ENCODE measurements around the gene ASB9.
"Not testable (repeated sequence)": the region's sequence is repeated elsewhere in the genome, so short reads cannot be mapped to it uniquely, and the experiment has no call there.

- TF ChIP-seq, protein P1, sequence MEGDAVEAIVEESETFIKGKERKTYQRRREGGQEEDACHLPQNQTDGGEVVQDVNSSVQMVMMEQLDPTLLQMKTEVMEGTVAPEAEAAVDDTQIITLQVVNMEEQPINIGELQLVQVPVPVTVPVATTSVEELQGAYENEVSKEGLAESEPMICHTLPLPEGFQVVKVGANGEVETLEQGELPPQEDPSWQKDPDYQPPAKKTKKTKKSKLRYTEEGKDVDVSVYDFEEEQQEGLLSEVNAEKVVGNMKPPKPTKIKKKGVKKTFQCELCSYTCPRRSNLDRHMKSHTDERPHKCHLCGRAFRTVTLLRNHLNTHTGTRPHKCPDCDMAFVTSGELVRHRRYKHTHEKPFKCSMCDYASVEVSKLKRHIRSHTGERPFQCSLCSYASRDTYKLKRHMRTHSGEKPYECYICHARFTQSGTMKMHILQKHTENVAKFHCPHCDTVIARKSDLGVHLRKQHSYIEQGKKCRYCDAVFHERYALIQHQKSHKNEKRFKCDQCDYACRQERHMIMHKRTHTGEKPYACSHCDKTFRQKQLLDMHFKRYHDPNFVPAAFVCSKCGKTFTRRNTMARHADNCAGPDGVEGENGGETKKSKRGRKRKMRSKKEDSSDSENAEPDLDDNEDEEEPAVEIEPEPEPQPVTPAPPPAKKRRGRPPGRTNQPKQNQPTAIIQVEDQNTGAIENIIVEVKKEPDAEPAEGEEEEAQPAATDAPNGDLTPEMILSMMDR (IDR thresholded peaks at IDR 0.05), result not testable (repeated sequence)
- not testable (repeated sequence) for TF ChIP-seq POLR2AphosphoS5, TCF7L2 (IDR thresholded peaks at IDR 0.05; ENCODE audit: low read depth, low read length)
These were observed 71.2 kb downstream of the ASB9 start for GRCh38 chrX:15198608-15199202.
